Measurements from ENCODE around the gene NAALADL2. TPM values are rescaled to one million over a fixed set of nuclear protein-coding genes. Genes with fewer than 3 reads are reported as not detected.

NAALADL2 gene
- total RNA-seq, 1 donor from 2014 or later = 2.9 TPM

GRCh38 chr3:175404621-175405020 lies 545.5 kb downstream of the NAALADL2 start:
- TF ChIP-seq CTCF (conservative IDR thresholded peaks at IDR 0.05; ENCODE audit: low read depth, low read length) = no peak
- no peak for DNase-seq (ENCODE audit: low read depth)
- H3K4me3 ChIP-seq (ENCODE audit: low read depth, low read length) = no peak overlapping the region

- no peak for DNase-seq (ENCODE audit: low read depth)
- no peak overlapping the region for H3K4me3 ChIP-seq (ENCODE audit: low read depth, low read length)
- TF ChIP-seq CTCF (conservative IDR thresholded peaks at IDR 0.05; ENCODE audit: low read depth, low read length) = no peak
These were observed 551.1 kb downstream of the NAALADL2 start for GRCh38 chr3:175410251-175410650.

GRCh38 chr3:175411405-175411804 lies 552.3 kb downstream of the NAALADL2 start:
- DNase-seq (ENCODE audit: low read depth) = no peak
- no peak overlapping the region for H3K4me3 ChIP-seq (ENCODE audit: low read depth, low read length)
- TF ChIP-seq CTCF (conservative IDR thresholded peaks at IDR 0.05; ENCODE audit: low read depth, low read length) = no peak

- H3K4me3 ChIP-seq (ENCODE audit: low read depth, low read length) = no peak overlapping the region
- TF ChIP-seq CTCF (conservative IDR thresholded peaks at IDR 0.05; ENCODE audit: low read depth, low read length) = no peak
- DNase-seq (ENCODE audit: low read depth) = no peak
These were observed 552.8 kb downstream of the NAALADL2 start for GRCh38 chr3:175411946-175412345.

GRCh38 chr3:175413926-175414325 lies 554.8 kb downstream of the NAALADL2 start:
- TF ChIP-seq CTCF (conservative IDR thresholded peaks at IDR 0.05; ENCODE audit: low read depth, low read length) = no peak
- no peak for DNase-seq (ENCODE audit: low read depth)
- H3K4me3 ChIP-seq (ENCODE audit: low read depth, low read length) = no peak overlapping the region

- no peak for DNase-seq (ENCODE audit: low read depth)
- H3K4me3 ChIP-seq (ENCODE audit: low read depth, low read length) = no peak overlapping the region
- no peak for TF ChIP-seq CTCF (conservative IDR thresholded peaks at IDR 0.05; ENCODE audit: low read depth, low read length)
These were observed 557.5 kb downstream of the NAALADL2 start for GRCh38 chr3:175416600-175416999.

- H3K4me3 ChIP-seq (ENCODE audit: low read depth, low read length) = no peak overlapping the region
- DNase-seq (ENCODE audit: low read depth) = no peak
- no peak for TF ChIP-seq CTCF (conservative IDR thresholded peaks at IDR 0.05; ENCODE audit: low read depth, low read length)
These were observed 558.3 kb downstream of the NAALADL2 start for GRCh38 chr3:175417426-175417825.

All from epithelial cell of proximal tubule (primary cell).